CD4-positive, alpha-beta T cell treated with Interleukin-4 for 1 hour (primary cell): ENCODE data around the gene CRISPLD2.
A peak's percentile ranks its signal among the peaks of the same experiment; 100 is the strongest.

Source experiments
- DNase-seq, 2 donors: peaks; one replicate each; pipeline ENCODE4 v3.0.0-alpha.2; 2020 to 2022

Gene CRISPLD2

GRCh38 chr16:84889066-84889465 lies 69.3 kb downstream of the CRISPLD2 start:
- DNase-seq, result no peak

- no peak for DNase-seq
These were observed 70.6 kb downstream of the CRISPLD2 start for GRCh38 chr16:84890427-84890826.

- no peak for DNase-seq
These were observed 71.5 kb downstream of the CRISPLD2 start for GRCh38 chr16:84891149-84891795.

- DNase-seq, result no peak
These were observed 72.3 kb downstream of the CRISPLD2 start for GRCh38 chr16:84892097-84892496.

- no peak for DNase-seq
These were observed 73.7 kb downstream of the CRISPLD2 start for GRCh38 chr16:84893467-84893848.

GRCh38 chr16:84893849-84894599 lies 74.2 kb downstream of the CRISPLD2 start:
- DNase-seq, result peak in 1 of 2 donors; percentile 21

- DNase-seq, result no peak
These were observed 75.2 kb downstream of the CRISPLD2 start for GRCh38 chr16:84895016-84895415.

GRCh38 chr16:84896847-84897246 lies 77.1 kb downstream of the CRISPLD2 start:
- DNase-seq, result no peak

- peak; percentile 2 to 61 for DNase-seq
These were observed 78.2 kb downstream of the CRISPLD2 start for GRCh38 chr16:84897911-84898377.

GRCh38 chr16:84898447-84898846 lies 78.7 kb downstream of the CRISPLD2 start:
- DNase-seq, result peak in 1 of 2 donors; percentile 23

GRCh38 chr16:84899414-84899813 lies 79.6 kb downstream of the CRISPLD2 start:
- no peak for DNase-seq

GRCh38 chr16:84905965-84906460 lies 86.2 kb downstream of the CRISPLD2 start:
- DNase-seq, result no peak

GRCh38 chr16:84907051-84907450 lies 87.3 kb downstream of the CRISPLD2 start:
- no peak for DNase-seq

GRCh38 chr16:84907575-84907974 lies 87.8 kb downstream of the CRISPLD2 start:
- DNase-seq, result no peak

GRCh38 chr16:84909476-84910085 lies 89.8 kb downstream of the CRISPLD2 start:
- no peak for DNase-seq

- DNase-seq, result peak in 1 of 2 donors; percentile 26
These were observed 91.9 kb downstream of the CRISPLD2 start for GRCh38 chr16:84911486-84912216.

GRCh38 chr16:84913315-84913714 lies 93.5 kb downstream of the CRISPLD2 start:
- no peak for DNase-seq

GRCh38 chr16:84914273-84914672 lies 94.5 kb downstream of the CRISPLD2 start:
- DNase-seq, result no peak

GRCh38 chr16:84916178-84916577 lies 96.4 kb downstream of the CRISPLD2 start:
- no peak for DNase-seq

GRCh38 chr16:84916850-84917249 lies 97.1 kb downstream of the CRISPLD2 start:
- DNase-seq, result no peak

- no peak for DNase-seq
These were observed 97.7 kb downstream of the CRISPLD2 start for GRCh38 chr16:84917492-84917891.

- no peak for DNase-seq
These were observed 98.5 kb downstream of the CRISPLD2 start for GRCh38 chr16:84918006-84918909.
